ENCODE data around the gene PWWP2B. TPM values are rescaled to one million over a fixed set of nuclear protein-coding genes. Genes with fewer than 3 reads are reported as not detected.

Gene PWWP2B
- total and polyA plus RNA-seq, 2 of the 8 experiments (the other 6 are each of a cell fraction or from before 2014, with no cell fraction given) = 5.3 to 10.8 TPM

DNA sequence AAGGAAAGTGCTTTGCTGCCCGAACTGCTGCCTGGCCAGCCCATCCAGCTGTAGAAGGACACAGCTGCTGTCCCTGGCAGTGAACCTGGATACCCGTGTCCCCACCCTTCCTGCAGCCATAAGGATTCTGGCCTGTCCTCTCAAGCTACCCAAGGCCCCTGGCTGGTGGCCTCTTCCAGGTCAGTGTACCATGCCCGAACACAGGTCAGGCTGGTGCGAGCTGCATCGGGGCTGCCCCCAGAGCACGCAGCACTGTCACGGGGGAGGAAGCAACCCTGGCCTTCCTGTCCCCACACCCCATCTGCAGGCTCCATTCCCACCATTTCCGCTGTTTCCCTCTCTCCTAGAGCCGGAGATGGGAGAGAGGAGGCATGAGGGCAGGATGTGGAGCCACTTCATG lies 30.5 kb upstream of the PWWP2B start:
- TF ChIP-seq KDM1A (IDR thresholded peaks at IDR 0.05; ENCODE audit: borderline replicate concordance, low read length) = no peak
- TF ChIP-seq, protein P1, sequence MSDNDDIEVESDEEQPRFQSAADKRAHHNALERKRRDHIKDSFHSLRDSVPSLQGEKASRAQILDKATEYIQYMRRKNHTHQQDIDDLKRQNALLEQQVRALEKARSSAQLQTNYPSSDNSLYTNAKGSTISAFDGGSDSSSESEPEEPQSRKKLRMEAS (IDR thresholded peaks at IDR 0.05) = no peak
- TF ChIP-seq KDM4A (IDR thresholded peaks at IDR 0.05; ENCODE audit: low read depth, low read length, severe bottlenecking) = no peak
- no peak overlapping the region for H2AFZ ChIP-seq (ENCODE audit: low read length)
- H3K36me3 ChIP-seq (ENCODE audit: control insufficient read depth in 2 of 4, insufficient read depth in 4 of 4, low read length in 3 of 4) = no peaks in the 10 kb centered on the region; a peak in 1 of 8 replicates
- no peak overlapping the region for H2BK120ac ChIP-seq (replicated peaks; ENCODE audit: low read depth, low read length)
- no peak overlapping the region for H4K91ac ChIP-seq (replicated peaks; ENCODE audit: insufficient read length, low read length)
- no peak overlapping the region for H3K4me2 ChIP-seq (ENCODE audit: insufficient read depth in 1 of 2, low read depth in 2 of 2, low read length in 2 of 2)
- peaks cover 0 to 7% (median 1%) of the 10 kb centered on the region in 4 experiments; a peak in 3 of 7 replicates for H3K4me1 ChIP-seq (replicated peaks in 1 of 4; ENCODE audit: control insufficient read depth in 3 of 4, insufficient read depth in 4 of 4, low read length in 3 of 4)
- H3K56ac ChIP-seq (replicated peaks; ENCODE audit: insufficient read length, low read depth, low read length) = no peak overlapping the region
- no peak overlapping the region for H2BK20ac ChIP-seq (ENCODE audit: low read length)
- H3K23me2 ChIP-seq (ENCODE audit: low read depth, low read length) = peaks cover 7% of the 10 kb centered on the region; the same call in 1 of the 2 replicates
- no peaks in the 10 kb centered on the region for H3K79me2 ChIP-seq (ENCODE audit: control insufficient read depth in 1 of 2, insufficient read depth in 2 of 2, low read length in 2 of 2)
- no peak overlapping the region for H3K18ac ChIP-seq (ENCODE audit: extremely low read depth, low read length)
- no peak overlapping the region for H2BK15ac ChIP-seq (ENCODE audit: low read length)
- no peak overlapping the region for H3K4ac ChIP-seq (replicated peaks; ENCODE audit: insufficient read length, low read depth, low read length)
- peaks cover 0 to 5% of the 10 kb centered on the region in 2 experiments for H4K20me1 ChIP-seq (replicated peaks in 1 of 2; ENCODE audit: control insufficient read depth in 1 of 2, insufficient read depth in 2 of 2, low read length in 2 of 2)
- peaks cover 0 to under 1% of the 10 kb centered on the region in 2 experiments; a peak in 1 of 4 replicates for H3K9me3 ChIP-seq (ENCODE audit: insufficient read depth in 2 of 2, low read depth in 1 of 2, low read length in 1 of 2)
- no peak overlapping the region; a peak in 1 of 7 replicates for H3K9ac ChIP-seq (replicated peaks in 1 of 4; ENCODE audit: extremely low read depth in 1 of 4, low read depth in 3 of 4, low read length in 3 of 4)
- H2AK5ac ChIP-seq (ENCODE audit: low read depth, low read length) = no peak overlapping the region
- no peak overlapping the region for H3K23ac ChIP-seq (ENCODE audit: insufficient read length)
- no peak overlapping the region for H3K4me3 ChIP-seq (ENCODE audit: extremely low read depth in 1 of 4, insufficient read depth in 2 of 4, low read depth in 3 of 4, low read length in 4 of 4)
- ChIA-PET POLR2A (ENCODE audit: partially characterized antibody) (no interaction called here), CTCF (ENCODE audit: partially characterized antibody) (interaction anchor here (0.6 to 1.1 kb wide), 3 partner anchors 17 to 278 kb away, joined by 3 read pairs; no protein-coding TSS in a partner anchor)
- WGBS, 2 experiments (ENCODE audit: extremely low coverage in 1 of 2, insufficient coverage in 1 of 2, insufficient read length in 1 of 2, insufficient replicate concordance in 2 of 2, low coverage in 1 of 2, low lambda C conversion rate in 2 of 2, missing lambda C conversion rate in 1 of 2) = 90% methylated on average over 8 of the region's 9 CpGs; no CpG with 5 or more reads in 1 of the 2 experiments
- H4K5ac ChIP-seq (ENCODE audit: insufficient read length, low read depth, low read length) = no peak overlapping the region
- H3K14ac ChIP-seq (ENCODE audit: insufficient read length) = no peak overlapping the region
- H2BK12ac ChIP-seq (ENCODE audit: low read depth, low read length) = 0 out of 2 replicates have a peak overlapping the region, but pooled peaks have one; percentile 3
- peaks cover 0 to 2% (median 0%) of the 10 kb centered on the region in 4 experiments; a peak in 1 of 7 replicates for H3K27me3 ChIP-seq (replicated peaks in 1 of 4; ENCODE audit: control insufficient read depth in 3 of 4, extremely low read depth in 1 of 4, insufficient read depth in 3 of 4, low read length in 3 of 4)
- H3K79me1 ChIP-seq (ENCODE audit: low read depth, low read length) = no peaks in the 10 kb centered on the region
- DNase-seq (ENCODE audit: low read depth in 1 of 2, low spot score in 2 of 2) (no peak), FAIRE-seq (no peak)
- no peak overlapping the region for H3K27ac ChIP-seq (ENCODE audit: low read depth, low read length)
- peak overlapping the region; percentile 66; the same call in 1 of the 2 replicates for H4K8ac ChIP-seq (ENCODE audit: extremely low read depth, insufficient read depth, low read length)
- no peak overlapping the region for H2BK5ac ChIP-seq (ENCODE audit: low read depth, low read length)

Measured in H1 (cell line).